Measurements from ENCODE around the gene MCC. TPM values are rescaled to one million over a fixed set of nuclear protein-coding genes. Genes with fewer than 3 reads are reported as not detected.

MCC gene
- total and polyA plus RNA-seq, 2 donors from 2014 or later = 2.4 to 20.6 TPM

DNA sequence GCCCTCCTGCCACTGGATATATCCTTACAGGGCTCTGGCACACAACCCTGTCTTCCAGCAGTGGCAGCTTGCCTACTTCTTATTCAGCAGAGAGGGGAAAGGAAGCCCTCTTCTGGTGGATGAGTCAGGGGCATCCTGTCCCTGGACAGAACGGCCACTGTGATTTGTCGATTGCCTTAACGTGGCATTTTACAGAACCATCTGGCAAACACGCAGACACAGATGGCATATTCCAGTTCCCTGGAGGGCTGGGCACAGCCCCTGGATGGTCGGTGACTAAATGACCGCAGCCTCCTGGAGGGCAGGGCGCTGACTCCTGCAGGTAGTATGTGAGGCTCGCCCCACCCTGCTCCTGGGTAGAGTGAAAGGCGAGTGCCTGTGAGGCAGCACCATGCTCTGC, 449.5 kb downstream of the MCC start:
- Histone ChIP-seq H3K9ac (ENCODE audit: low read length in 3 of 3) (no peak overlapping the region), H3K9me3 (ENCODE audit: control insufficient read depth in 2 of 3, insufficient read depth in 1 of 3, low read length in 3 of 3) (no peaks in the 10 kb centered on the region), H3K4me3 (ENCODE audit: low read length in 3 of 3) (no peak overlapping the region), H3K27me3 (ENCODE audit: control insufficient read depth, insufficient read depth, low read length) (no peaks in the 10 kb centered on the region), H3K27ac (ENCODE audit: low read depth in 2 of 2, low read length in 2 of 2) (no peak overlapping the region), H3K36me3 (ENCODE audit: control insufficient read depth in 2 of 3, insufficient read depth in 3 of 3, low read length in 3 of 3) (peaks cover 0 to 2% (median 0%) of the 10 kb centered on the region in 3 donors), H3K4me1 (ENCODE audit: control insufficient read depth in 2 of 3, insufficient read depth in 2 of 3, low read depth in 1 of 3, low read length in 3 of 3) (no peaks in the 10 kb centered on the region)
- intact Hi-C loops (cut with DNase I) = no loop called here
- TF ChIP-seq, protein P1, sequence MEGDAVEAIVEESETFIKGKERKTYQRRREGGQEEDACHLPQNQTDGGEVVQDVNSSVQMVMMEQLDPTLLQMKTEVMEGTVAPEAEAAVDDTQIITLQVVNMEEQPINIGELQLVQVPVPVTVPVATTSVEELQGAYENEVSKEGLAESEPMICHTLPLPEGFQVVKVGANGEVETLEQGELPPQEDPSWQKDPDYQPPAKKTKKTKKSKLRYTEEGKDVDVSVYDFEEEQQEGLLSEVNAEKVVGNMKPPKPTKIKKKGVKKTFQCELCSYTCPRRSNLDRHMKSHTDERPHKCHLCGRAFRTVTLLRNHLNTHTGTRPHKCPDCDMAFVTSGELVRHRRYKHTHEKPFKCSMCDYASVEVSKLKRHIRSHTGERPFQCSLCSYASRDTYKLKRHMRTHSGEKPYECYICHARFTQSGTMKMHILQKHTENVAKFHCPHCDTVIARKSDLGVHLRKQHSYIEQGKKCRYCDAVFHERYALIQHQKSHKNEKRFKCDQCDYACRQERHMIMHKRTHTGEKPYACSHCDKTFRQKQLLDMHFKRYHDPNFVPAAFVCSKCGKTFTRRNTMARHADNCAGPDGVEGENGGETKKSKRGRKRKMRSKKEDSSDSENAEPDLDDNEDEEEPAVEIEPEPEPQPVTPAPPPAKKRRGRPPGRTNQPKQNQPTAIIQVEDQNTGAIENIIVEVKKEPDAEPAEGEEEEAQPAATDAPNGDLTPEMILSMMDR (IDR thresholded peaks at IDR 0.05; ENCODE audit: borderline replicate concordance, extremely low read depth, insufficient read depth) = no peak
- FAIRE-seq (no peak), DNase-seq (no peak)

DNA sequence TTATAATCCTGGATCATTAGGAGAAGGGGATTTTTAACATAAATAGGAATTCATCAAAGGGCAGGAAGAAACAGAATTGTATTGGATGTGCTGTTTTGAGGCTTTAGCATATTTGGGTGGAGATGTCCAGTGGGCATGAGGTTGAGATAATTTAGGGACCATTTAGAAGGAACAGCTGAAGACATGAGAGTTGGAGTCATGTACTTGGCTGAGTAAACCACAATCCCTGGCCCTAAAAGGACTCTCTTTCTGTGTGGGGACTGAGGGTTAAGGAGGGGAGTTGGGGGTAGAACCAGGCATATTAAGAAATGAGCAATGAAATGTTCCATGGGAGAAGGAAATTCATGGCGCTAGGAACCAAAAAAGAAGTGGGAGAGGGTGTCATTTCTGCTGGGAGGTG, 450.1 kb downstream of the MCC start:
- no peaks in the 10 kb centered on the region for H3K9me3 ChIP-seq (ENCODE audit: control insufficient read depth in 2 of 3, insufficient read depth in 1 of 3, low read length in 3 of 3)
- H3K27ac ChIP-seq (ENCODE audit: low read depth in 2 of 2, low read length in 2 of 2) = no peak overlapping the region
- DNase-seq (no peak), FAIRE-seq (no peak)
- TF ChIP-seq, protein P1 (IDR thresholded peaks at IDR 0.05; ENCODE audit: borderline replicate concordance, extremely low read depth, insufficient read depth) = no peak
- H3K4me1 ChIP-seq (ENCODE audit: control insufficient read depth in 2 of 3, insufficient read depth in 2 of 3, low read depth in 1 of 3, low read length in 3 of 3) = no peaks in the 10 kb centered on the region
- no peak overlapping the region for H3K9ac ChIP-seq (ENCODE audit: low read length in 3 of 3)
- peaks cover 0 to 2% (median 0%) of the 10 kb centered on the region in 3 donors for H3K36me3 ChIP-seq (ENCODE audit: control insufficient read depth in 2 of 3, insufficient read depth in 3 of 3, low read length in 3 of 3)
- no peak overlapping the region for H3K4me3 ChIP-seq (ENCODE audit: low read length in 3 of 3)
- intact Hi-C loops (cut with DNase I) = no loop called here
- H3K27me3 ChIP-seq (ENCODE audit: control insufficient read depth, insufficient read depth, low read length) = no peaks in the 10 kb centered on the region

DNA sequence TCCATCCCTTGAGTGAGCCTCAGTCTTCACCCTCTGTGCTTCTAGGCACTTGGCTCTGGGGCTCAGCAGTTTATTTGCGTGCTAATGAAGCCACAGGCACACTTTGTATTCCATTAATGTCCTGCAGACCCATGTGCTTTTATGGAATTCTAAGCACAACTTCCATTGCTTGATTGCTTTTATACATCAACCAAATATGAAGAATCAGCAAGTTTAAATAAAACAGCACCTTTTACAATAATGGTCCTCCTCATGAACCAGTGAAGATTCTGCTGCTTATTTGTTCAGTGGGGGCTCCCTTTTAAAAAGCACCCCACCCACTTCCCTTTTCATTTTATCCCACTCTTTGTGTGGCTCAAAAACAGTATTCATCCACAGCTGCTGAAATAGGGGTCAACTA, 451.4 kb downstream of the MCC start:
- no peaks in the 10 kb centered on the region for H3K9me3 ChIP-seq (ENCODE audit: control insufficient read depth in 2 of 3, insufficient read depth in 1 of 3, low read length in 3 of 3)
- no peak overlapping the region for H3K27ac ChIP-seq (ENCODE audit: low read depth in 2 of 2, low read length in 2 of 2)
- H3K9ac ChIP-seq (ENCODE audit: low read length in 3 of 3) = no peak overlapping the region
- no peaks in the 10 kb centered on the region for H3K27me3 ChIP-seq (ENCODE audit: control insufficient read depth, insufficient read depth, low read length)
- TF ChIP-seq, protein P1 (IDR thresholded peaks at IDR 0.05; ENCODE audit: borderline replicate concordance, extremely low read depth, insufficient read depth) = no peak
- no peak for DNase-seq
- H3K4me3 ChIP-seq (ENCODE audit: low read length in 3 of 3) = no peak overlapping the region
- intact Hi-C loops (cut with DNase I) = no loop called here
- no peak for FAIRE-seq
- H3K36me3 ChIP-seq (ENCODE audit: control insufficient read depth in 2 of 3, insufficient read depth in 3 of 3, low read length in 3 of 3) = peaks cover 0 to 2% (median 0%) of the 10 kb centered on the region in 3 donors
- no peaks in the 10 kb centered on the region for H3K4me1 ChIP-seq (ENCODE audit: control insufficient read depth in 2 of 3, insufficient read depth in 2 of 3, low read depth in 1 of 3, low read length in 3 of 3)

DNA sequence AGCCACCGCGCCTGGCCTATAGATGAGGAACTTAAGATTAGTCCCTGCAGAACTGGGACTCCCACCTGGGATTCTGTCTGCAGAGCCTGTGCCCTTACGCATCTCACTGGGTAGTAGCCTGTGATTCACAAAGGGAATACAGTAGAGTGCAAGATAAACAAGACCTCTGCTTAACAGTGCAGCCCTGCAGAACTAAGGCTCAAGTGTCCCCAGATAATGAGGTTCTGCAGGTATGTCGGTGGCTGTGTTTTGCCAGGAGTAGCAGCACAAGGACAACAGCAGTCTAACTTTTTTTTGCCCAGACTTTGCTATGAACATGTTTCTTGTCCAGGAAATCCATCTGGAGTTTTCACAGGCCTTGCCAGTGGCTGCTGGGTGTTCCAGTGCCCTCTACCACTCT, 451.9 kb downstream of the MCC start:
- no peaks in the 10 kb centered on the region for H3K27me3 ChIP-seq (ENCODE audit: control insufficient read depth, insufficient read depth, low read length)
- FAIRE-seq (no peak), DNase-seq (no peak)
- no peak overlapping the region for H3K4me3 ChIP-seq (ENCODE audit: low read length in 3 of 3)
- H3K9ac ChIP-seq (ENCODE audit: low read length in 3 of 3) = no peak overlapping the region
- H3K36me3 ChIP-seq (ENCODE audit: control insufficient read depth in 2 of 3, insufficient read depth in 3 of 3, low read length in 3 of 3) = peaks cover 0 to 2% (median 0%) of the 10 kb centered on the region in 3 donors
- TF ChIP-seq, protein P1 (IDR thresholded peaks at IDR 0.05; ENCODE audit: borderline replicate concordance, extremely low read depth, insufficient read depth) = no peak
- H3K9me3 ChIP-seq (ENCODE audit: control insufficient read depth in 2 of 3, insufficient read depth in 1 of 3, low read length in 3 of 3) = no peaks in the 10 kb centered on the region
- no peak overlapping the region for H3K27ac ChIP-seq (ENCODE audit: low read depth in 2 of 2, low read length in 2 of 2)
- intact Hi-C loops (cut with DNase I) = no loop called here
- H3K4me1 ChIP-seq (ENCODE audit: control insufficient read depth in 2 of 3, insufficient read depth in 2 of 3, low read depth in 1 of 3, low read length in 3 of 3) = no peaks in the 10 kb centered on the region

All from kidney (tissue), 14 donors.